Ovary (tissue), 3 donors: ENCODE measurements around the gene FBXO42.

ENCODE experiments used
- EP300 ChIP-seq: sonication (generic); formaldehyde crosslinking; IDR thresholded peaks from one replicate; pipeline ENCODE4 v1.6.1; 2017; ENCODE audit warnings: antibody characterized with exemption
- TF ChIP-seq, protein P1 (sequence below), 3 donors: fragments of 450-650 bp in 2 of 3; fragments of 200-600 bp in 1 of 3; IDR thresholded peaks; one replicate each; pipeline versions ENCODE4 v1.5.1 to v1.8.0; 2016 to 2022; ENCODE audit warnings: antibody characterized with exemption in 3 of 3, mild to moderate bottlenecking in 1 of 3
- donor health status: DM: no; HTN: no; CAD: no.

DNA sequence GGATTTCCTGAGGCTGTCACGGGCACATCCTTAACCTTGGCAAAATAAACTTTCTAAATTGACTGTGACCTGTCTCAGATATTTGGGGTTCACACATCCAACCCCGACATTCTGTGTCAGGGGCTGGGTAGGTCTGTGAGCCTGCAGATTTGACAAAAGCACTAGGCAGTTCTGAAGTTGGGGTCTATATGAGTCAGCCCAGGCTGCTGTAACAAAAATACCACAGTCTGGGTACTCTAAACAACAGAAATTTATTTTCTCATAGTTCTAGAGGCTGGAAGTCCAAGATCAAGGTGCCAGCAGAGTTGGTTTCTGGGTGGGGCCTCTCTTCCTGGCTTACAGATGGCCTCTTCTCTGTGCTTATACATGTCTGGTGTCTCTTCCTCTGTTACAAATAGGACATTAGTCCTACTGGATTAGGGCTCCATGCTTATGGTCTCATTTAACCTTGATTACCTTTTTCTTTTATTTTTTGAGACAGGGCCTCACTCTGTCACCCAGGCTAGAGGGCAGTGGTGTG is 112.2 kb downstream of the FBXO42 start:
- TF ChIP-seq, protein P1, sequence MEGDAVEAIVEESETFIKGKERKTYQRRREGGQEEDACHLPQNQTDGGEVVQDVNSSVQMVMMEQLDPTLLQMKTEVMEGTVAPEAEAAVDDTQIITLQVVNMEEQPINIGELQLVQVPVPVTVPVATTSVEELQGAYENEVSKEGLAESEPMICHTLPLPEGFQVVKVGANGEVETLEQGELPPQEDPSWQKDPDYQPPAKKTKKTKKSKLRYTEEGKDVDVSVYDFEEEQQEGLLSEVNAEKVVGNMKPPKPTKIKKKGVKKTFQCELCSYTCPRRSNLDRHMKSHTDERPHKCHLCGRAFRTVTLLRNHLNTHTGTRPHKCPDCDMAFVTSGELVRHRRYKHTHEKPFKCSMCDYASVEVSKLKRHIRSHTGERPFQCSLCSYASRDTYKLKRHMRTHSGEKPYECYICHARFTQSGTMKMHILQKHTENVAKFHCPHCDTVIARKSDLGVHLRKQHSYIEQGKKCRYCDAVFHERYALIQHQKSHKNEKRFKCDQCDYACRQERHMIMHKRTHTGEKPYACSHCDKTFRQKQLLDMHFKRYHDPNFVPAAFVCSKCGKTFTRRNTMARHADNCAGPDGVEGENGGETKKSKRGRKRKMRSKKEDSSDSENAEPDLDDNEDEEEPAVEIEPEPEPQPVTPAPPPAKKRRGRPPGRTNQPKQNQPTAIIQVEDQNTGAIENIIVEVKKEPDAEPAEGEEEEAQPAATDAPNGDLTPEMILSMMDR (IDR thresholded peaks at IDR 0.05) = no peak
- TF ChIP-seq EP300 = no peak
